Measurements from ENCODE around the gene PHF10.

Gene PHF10

DNA sequence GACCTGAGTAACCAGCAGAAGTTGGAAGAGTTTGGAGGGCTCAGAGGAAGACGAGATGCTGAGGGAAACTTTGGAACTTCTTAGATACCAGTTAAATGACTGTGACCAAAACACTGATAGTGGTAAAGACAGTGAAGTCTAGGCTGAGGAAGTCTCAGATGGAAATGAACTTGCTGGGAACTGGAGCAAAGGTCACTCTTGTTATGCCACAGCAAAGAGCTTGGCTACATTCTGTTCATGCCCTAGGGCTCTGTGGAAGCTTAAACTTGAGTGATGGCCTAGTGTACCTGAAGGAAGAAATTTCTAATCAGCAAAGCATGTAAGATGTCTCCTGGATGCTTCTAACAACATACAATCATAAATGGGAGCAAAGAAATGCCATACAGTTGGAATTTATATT is 47.2 kb downstream of the PHF10 start:
- no peak for DNase-seq (ENCODE audit: low spot score)

DNA sequence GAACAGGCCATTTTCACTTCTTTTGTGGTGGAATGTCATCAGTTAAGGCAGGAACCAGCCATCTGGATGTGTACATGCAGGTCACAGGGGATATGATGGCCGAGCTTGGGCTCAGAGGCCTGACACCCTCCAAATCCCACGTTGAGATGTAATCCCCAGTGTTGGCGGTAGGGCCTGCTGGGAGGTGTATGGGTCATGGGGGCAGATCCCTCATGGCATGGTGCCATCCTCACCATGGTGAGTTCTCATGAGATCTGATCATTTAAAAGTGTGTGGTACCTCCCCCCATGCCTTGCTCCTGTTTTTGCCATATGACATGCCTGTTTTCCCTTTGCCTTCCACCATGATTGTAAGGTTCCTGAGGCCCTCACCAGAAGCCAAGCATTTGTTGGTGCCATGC is 49.3 kb downstream of the PHF10 start:
- DNase-seq (ENCODE audit: low spot score) = no peak

DNA sequence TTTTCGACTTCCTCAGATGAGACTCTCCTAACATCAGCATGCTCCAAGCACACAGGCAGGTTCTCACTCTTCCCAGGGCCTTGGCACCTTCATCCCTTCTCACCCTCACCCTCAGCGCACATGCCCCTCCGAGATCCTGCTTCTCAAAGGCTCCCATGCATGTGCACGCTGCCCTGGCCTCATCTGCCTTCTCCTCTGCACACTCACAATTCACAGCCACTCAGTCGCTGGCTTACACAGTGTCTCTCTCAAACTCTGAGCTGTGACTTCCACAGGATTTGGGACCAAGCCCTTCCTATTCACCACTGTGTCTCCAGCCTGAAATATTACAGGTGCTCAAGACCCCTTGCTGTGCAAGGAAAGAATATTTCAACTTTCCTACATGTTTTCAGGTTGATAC is 52.7 kb downstream of the PHF10 start:
- no peak for DNase-seq (ENCODE audit: low spot score)

DNA sequence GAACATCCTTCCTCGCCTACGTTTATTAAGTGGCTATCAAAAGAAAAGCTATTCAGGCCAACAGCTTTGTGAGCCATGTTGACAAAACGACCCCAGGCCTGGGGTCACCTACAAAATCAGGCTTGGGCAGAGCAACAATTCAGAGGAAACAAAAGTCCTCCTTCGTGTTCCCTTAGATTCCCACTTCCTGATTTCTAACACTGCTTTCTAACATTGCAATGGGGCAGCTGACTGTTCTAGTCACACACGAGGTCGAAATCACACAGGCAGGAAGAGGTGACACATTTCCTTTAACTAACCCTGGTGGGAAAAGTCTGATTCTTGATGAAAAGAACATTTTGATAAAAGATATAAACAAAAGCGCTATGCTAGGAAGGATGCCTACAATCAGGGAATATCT is 54.4 kb downstream of the PHF10 start:
- DNase-seq (ENCODE audit: low spot score) = no peak

DNA sequence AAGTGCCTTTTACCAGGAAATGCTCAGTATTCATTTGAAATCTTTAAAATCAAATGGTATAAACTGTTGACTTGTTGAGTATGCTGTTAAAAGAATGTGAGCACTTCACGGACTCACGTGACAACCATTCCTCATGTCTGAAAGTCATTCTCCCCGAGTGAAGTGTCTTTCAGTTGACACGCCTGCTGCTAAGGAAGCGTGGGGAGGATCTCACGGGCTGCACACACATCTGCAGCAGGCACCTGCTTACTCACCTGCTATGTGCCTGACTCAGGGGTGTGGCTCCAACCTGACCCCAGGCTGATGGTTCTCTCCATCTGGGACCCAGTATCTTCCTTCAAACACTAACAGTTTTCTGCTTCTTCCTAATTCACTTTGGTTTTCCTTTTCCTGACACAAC is 55.2 kb downstream of the PHF10 start:
- no peak for DNase-seq (ENCODE audit: low spot score)

DNA sequence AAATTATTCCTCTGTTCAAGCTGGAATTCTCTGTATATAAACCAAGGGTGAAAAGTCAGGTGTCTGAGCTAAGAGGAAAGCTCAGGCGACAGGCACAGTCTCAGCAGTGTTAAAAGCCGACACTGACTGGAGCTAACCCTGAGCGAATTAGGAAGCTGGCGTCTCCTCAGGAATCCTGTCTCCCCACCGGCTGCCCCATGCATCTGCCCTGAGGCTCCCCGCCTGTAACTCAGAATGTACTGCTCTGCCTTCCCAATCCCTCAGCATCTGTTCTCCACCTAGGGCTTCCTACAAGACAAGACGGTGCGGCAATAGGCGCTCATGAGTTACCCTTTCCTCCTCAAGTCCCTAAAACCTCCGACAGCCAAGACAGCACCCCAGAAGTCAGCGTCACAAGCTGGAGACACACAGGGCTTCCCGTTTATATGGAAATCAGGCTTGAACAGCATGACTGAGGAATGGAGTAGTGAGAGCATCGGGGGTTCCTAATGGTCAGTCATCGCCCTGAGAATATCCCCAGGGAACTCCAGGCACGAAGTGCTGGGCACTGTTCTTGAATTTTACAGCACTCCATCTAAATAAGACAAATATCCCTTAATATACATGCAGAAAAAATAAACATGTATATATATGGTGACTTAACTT is 56.0 kb downstream of the PHF10 start:
- no peak for DNase-seq (ENCODE audit: low spot score)

DNA sequence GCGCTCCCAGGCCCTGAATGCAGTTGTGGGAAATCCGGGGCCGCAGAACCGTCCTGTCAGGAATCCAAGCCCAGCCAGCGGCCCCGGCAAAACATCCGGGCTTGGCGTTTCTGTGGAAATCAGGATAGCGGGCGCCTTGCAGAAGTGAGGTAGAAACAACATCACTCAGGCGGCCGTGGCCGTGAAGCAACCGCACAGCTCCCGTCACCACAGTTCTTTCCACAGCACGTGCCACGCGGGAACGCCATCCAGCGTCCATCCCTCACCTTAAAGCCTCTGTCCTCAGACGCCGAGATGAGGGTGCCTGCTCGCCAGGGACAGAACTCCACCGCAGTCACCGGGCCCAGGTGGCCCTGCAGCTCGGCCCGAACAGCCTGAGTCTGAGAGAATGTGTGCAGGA is 56.6 kb downstream of the PHF10 start:
- no peak for DNase-seq (ENCODE audit: low spot score)

DNA sequence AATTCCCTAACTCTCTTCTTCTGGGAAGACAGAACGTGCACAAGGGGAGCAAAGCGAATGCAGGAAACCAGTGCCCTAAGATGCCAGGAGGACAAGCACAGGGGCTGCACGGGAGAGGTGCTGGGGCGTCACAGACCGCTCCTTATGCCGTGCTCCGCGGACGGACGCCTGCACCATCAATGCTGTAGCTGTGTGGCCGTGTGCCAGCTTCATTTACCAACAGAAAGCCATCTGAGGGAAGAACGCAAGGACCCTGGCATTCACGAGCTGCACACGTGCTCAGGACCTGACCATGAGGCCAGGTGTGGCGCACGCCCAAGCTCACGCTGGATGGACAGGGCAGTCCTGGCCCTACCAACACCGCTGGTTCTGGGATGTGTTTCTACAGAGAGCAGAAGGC is 57.9 kb downstream of the PHF10 start:
- no peak for DNase-seq (ENCODE audit: low spot score)

DNA sequence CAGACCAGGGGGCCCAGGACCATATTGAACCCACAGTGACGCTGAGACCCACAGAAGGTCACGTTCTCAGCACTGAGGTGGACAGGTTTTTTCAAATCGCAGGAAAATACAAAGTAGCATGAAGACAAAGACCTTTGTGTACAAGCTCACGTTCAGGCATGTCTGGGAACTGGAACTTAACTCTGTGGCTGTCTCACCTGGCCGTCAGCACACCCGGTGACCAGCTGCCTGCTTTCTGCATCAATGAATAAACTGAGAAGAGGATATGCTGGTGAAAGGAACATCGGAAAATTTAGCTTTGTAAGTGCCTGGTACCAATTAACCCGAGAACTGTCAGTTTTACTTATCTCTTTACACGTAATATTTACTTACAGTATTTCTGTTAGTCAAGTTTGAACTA is 59.0 kb downstream of the PHF10 start:
- no peak for DNase-seq (ENCODE audit: low spot score)

DNA sequence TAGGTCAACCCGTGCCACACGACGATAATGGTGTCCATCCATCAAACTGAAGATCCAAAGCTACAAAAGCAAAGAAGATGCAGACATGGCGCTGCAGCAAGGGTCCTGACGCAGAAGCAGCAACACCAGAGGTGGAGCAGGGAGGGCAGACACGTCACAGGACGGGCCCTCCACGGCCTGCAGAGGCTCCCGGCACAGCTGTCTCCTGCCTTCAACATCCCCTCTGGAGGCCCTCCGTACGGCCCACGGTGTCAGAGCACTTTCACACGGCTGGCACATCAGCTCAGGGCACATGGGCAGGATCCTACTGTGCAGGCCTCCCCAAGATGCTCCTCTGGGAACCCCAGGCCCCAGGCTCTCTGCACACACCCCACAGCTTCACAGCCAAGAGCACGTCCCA is 60.1 kb downstream of the PHF10 start:
- no peak for DNase-seq (ENCODE audit: low spot score)

DNA sequence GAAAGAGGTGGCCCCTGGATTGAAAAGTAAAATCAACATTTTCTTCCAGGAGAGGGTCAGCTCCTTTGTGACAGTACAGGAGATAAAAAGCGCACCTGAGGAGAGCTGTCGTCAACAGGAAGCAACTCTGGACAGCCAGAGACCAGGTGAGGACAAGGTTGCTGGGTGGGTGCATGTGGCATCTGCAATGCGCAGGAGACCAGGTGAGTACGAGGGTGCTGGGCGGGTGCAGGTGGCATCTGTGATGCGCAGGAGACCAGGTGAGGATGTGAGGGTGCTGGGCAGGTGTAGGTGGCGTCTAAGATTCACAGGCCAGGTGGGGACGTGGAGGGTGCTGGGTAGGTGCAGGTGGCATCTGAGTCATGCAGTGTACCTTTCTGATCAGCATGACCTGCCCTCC is 60.8 kb downstream of the PHF10 start:
- no peak for DNase-seq (ENCODE audit: low spot score)

DNA sequence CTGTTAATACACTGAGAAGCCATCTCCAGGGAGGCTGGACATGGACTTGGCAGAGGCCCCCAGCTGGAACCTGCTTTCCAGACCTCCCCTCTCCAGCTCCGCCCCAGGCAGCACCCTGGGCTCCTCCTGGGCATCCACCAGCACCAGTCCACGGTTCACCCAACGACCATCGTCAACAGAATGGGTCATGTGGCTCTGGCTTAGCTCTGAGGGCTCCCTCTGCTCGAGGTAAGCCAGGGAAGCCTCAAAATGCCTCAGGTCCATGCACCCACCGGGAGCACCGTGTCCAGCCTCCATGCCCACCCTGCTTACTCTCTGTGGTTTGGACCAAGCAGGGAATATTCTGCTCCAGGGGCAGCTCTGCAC is 62.9 kb downstream of the PHF10 start:
- DNase-seq (ENCODE audit: low spot score) = no peak

DNA sequence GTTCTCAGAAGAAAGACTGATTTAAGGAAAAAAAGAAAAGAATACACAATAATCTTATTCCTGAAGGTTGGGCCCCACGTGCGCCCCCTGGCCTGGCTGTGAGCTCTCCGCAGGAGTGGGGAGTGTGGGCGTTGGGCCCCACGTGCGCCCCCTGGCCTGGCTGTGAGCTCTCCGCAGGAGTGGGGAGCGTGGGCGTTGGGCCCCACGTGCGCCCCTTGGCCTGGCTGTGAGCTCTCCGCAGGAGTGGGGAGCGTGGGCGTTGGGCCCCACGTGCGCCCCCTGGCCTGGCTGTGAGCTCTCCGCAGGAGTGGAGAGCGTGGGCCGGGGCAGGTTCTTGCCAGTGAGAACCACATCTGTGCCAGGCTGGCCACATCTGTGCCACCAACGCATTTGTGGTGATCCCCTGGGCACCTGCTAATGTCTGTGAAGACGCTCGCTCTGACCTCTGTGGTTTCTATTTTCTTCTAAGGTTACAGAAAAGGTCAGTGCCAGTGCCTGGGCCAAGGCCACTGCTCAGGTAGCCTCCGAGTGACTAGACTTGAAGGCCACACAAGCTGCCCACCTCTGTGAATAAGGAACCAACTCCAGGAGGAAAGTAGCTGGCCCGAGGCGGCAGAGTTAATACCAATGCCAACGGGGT is 63.4 kb downstream of the PHF10 start:
- DNase-seq (ENCODE audit: low spot score) = no peak

DNA sequence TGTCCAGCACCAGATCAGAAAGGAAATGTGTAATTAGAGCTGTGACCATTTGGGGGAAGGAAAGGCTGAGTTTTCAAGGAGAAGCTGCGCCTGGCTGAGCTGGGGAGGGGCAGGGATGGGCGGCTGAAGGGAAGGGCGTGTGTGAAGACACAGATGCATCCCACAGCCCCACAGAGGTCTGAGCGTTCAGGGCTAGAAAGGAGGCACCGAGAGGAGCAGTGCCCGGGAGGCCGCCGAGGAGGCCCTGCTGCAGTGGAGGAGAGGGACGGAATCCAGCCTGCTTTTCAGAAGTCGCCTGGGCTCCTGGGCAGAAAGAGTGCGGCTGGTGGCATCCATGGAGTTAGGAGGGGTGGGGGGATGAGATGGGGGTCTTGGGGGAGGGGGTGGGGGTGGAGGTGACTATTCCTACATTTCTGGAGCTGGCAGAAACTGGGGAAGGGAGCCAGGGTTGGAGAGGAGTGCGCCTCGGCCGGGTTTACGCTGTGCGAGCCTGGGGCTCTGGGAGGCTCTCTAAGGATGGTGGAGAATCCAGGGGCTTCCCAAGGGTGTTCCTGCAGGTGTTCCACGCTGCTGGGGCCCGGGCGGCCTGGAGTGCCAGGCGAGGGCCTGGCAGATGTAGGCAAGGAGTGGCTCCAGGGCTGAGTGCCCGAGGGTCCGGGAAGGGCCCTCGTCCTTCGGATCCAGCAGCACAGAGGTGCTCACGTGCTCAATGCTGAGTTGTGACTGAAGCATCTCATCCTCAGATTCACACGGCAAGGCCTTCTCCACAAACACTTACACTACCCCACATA is 64.3 kb downstream of the PHF10 start:
- no peak for DNase-seq (ENCODE audit: low spot score)

DNA sequence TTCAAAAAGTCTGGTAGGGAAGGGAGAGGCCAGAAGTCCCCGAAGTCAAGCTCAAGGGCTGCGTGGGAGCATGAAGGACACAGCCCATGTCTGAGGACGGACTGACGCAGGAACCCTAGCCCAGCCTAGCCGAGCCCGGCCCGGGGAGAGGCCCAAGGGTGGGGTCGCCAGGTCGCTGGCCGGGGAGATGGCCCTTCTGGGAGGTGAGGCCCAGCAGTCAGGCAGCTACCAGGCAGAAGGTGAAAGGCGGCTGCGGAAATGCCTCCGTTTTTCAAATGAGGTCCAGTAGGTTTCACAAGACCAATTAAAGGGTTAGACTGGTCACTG is 67.1 kb downstream of the PHF10 start:
- DNase-seq (ENCODE audit: low spot score) = no peak

DNA sequence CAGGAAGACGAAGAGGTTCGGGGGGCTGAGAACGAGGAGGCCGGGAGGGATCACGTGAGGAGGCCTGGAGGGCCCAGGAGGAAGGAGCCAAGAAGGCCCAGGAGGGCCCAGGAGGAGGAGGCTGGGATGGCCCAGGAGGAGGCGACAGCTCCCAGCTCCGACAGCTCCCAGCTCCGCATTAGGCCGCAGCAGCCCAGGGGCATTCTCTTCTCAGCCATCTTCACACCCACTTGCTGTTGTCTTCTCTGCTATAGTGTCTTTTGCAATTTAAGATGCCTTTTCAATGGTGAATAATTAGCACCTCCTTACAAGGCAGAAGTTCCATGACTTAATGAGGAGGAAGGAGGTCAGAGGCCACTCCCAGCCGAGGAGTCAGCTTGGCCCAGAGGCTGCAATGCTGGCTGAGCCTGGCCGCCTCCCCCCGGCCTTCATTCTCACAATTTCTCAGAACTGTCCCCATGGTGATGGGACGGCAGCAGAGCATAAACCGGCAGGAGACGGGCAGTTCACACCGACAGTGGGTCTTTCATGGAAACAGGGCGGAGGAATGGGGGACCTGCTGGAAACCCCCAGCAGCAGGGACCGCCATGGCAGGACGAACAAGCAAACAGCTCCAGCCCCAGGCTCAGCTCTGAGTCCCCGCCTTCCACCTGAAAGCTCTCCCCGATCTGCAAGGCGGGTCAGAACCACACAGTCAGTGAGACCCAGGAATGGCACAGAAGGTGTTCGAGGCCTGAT is 67.6 kb downstream of the PHF10 start:
- no peak for DNase-seq (ENCODE audit: low spot score)

DNA sequence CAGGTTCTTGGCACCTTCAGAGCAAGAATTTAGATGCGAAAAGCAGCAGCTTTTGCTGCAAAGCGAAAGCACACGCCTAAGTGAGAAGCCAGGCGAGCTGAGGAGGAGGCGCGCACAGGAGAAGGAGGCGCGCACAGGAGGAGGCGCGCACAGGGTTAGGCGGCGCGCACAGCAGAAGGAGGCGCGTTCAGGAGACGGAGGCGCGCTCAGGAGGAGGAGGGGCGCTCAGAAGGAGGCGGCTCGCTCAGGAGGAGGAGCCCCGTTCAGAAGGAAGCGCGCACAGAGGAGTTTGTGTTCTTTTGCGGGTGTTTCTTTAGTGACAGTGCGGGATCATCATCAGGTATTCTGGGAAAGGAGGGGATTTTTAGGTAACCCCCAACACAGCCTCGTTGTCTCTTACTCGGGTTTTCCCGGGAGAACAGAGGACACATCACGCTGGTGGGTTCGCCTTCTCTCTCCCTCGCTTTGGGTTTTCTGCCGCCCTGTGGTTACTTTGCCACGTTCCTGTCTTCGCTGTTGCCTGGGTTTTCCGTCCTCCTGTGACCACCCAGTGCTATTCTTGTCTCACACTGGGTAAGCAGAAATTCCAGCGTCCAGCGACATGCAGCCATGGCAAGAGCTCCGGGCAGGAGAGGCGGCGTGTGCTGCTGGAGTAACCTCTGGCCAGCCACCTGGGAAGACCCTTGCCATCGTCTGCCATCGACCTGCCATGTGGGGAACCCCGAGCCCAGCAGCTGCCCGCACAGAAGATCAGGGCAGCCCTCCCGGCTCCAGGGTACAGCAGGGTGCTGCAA is 69.5 kb downstream of the PHF10 start:
- no peak for DNase-seq (ENCODE audit: low spot score)

Data from CD4-positive, alpha-beta T cell treated with Interleukin-15 for 4 hours (primary cell).